KMS-11 (cell line): Measurements from ENCODE around the gene NDUFS3.

Experiments
- H2AFZ ChIP-seq: fragments of 200-600 bp; sonication (generic); 2 replicates; pipeline ENCODE4 v1.6.1; 2016; ENCODE audit warnings: antibody characterized with exemption, mixed run types, low read depth
- H3K27ac ChIP-seq: fragments of 200-600 bp; sonication (generic); 2 replicates; pipeline ENCODE4 v1.6.1; 2016; ENCODE audit warnings: mild to moderate bottlenecking, mixed run types
- H3K27me3 ChIP-seq: fragments of 200-600 bp; sonication (generic); 2 replicates; pipeline ENCODE4 v1.6.1; 2017; ENCODE audit warnings: mild to moderate bottlenecking, low read depth, mixed run types, moderate library complexity; ENCODE audit not compliant: insufficient read depth
- H3K36me3 ChIP-seq: fragments of 200-600 bp; sonication (generic); 2 replicates; pipeline ENCODE4 v1.6.1; 2017; ENCODE audit warnings: mild to moderate bottlenecking, mixed run types; ENCODE audit not compliant: insufficient read depth
- H3K4me1 ChIP-seq: fragments of 200-600 bp; sonication (generic); 2 replicates; pipeline ENCODE4 v1.6.1; 2016; ENCODE audit warnings: mild to moderate bottlenecking, low read depth, mixed run types; ENCODE audit not compliant: poor library complexity, severe bottlenecking
- H3K4me2 ChIP-seq: fragments of 200-600 bp; sonication (generic); 2 replicates; pipeline ENCODE4 v1.7.0; 2016; ENCODE audit warnings: mild to moderate bottlenecking, mixed run types
- H3K4me3 ChIP-seq: fragments of 200-600 bp; sonication (generic); IDR thresholded peaks from 2 replicates; pipeline ENCODE4 v1.6.1; 2017; ENCODE audit warnings: low read depth, low read length, mixed read lengths; ENCODE audit not compliant: insufficient read depth
- H3K79me2 ChIP-seq: fragments of 200-600 bp; sonication (generic); 2 replicates; pipeline ENCODE4 v1.6.1; 2016; ENCODE audit warnings: low read depth, mixed run types; ENCODE audit not compliant: insufficient read depth
- H3K9ac ChIP-seq: fragments of 200-600 bp; sonication (generic); 2 replicates; pipeline ENCODE4 v1.6.1; 2016; ENCODE audit warnings: mild to moderate bottlenecking, mixed run types
- H4K20me1 ChIP-seq: fragments of 200-600 bp; sonication (generic); 2 replicates; pipeline ENCODE4 v1.6.1; 2016; ENCODE audit warnings: mild to moderate bottlenecking, mixed run types; ENCODE audit not compliant: insufficient read depth
- CTCF ChIP-seq: fragments of 200-600 bp; sonication (generic); conservative IDR thresholded peaks from 2 replicates; pipeline ENCODE4 v1.6.1; 2017; ENCODE audit warnings: low read depth, mild to moderate bottlenecking, antibody characterized with exemption, low read length, moderate library complexity, mixed read lengths

NDUFS3 gene

GRCh38 chr11:47589977-47590861 lies 11.3 kb downstream of the NDUFS3 start:
- H3K27ac ChIP-seq: no peak overlapping the region
- H3K4me1 ChIP-seq: no peaks in the 10 kb centered on the region
- no peaks in the 10 kb centered on the region for H3K36me3 ChIP-seq
- H3K4me3 ChIP-seq: no peak overlapping the region
- H3K79me2 ChIP-seq: no peaks in the 10 kb centered on the region
- TF ChIP-seq CTCF: no peak
- H3K27me3 ChIP-seq: no peaks in the 10 kb centered on the region
- no peak overlapping the region for H2AFZ ChIP-seq
- no peak overlapping the region for H3K4me2 ChIP-seq
- no peaks in the 10 kb centered on the region for H4K20me1 ChIP-seq
- no peak overlapping the region for H3K9ac ChIP-seq

GRCh38 chr11:47591764-47592163 lies 12.9 kb downstream of the NDUFS3 start:
- Histone ChIP-seq H3K27me3 (no peaks in the 10 kb centered on the region), H2AFZ (no peak overlapping the region), H4K20me1 (no peaks in the 10 kb centered on the region), H3K4me1 (no peaks in the 10 kb centered on the region), H3K79me2 (no peaks in the 10 kb centered on the region), H3K36me3 (no peaks in the 10 kb centered on the region), H3K4me3 (no peak overlapping the region), H3K27ac (no peak overlapping the region), H3K4me2 (no peak overlapping the region), H3K9ac (no peak overlapping the region)
- TF ChIP-seq CTCF: no peak

GRCh38 chr11:47592251-47592650 lies 13.4 kb downstream of the NDUFS3 start:
- H2AFZ ChIP-seq: no peak overlapping the region
- H3K27ac ChIP-seq: no peak overlapping the region
- H3K9ac ChIP-seq: no peak overlapping the region
- H3K4me2 ChIP-seq: no peak overlapping the region
- H4K20me1 ChIP-seq: no peaks in the 10 kb centered on the region
- H3K4me1 ChIP-seq: no peaks in the 10 kb centered on the region
- no peaks in the 10 kb centered on the region for H3K36me3 ChIP-seq
- H3K79me2 ChIP-seq: no peaks in the 10 kb centered on the region
- TF ChIP-seq CTCF: no peak
- no peaks in the 10 kb centered on the region for H3K27me3 ChIP-seq
- no peak overlapping the region for H3K4me3 ChIP-seq

GRCh38 chr11:47592970-47593369 lies 14.1 kb downstream of the NDUFS3 start:
- Histone ChIP-seq H3K27me3 (no peaks in the 10 kb centered on the region), H3K4me1 (no peaks in the 10 kb centered on the region), H3K79me2 (no peaks in the 10 kb centered on the region), H3K36me3 (no peaks in the 10 kb centered on the region), H3K9ac (no peak overlapping the region), H4K20me1 (no peaks in the 10 kb centered on the region), H3K27ac (no peak overlapping the region), H3K4me2 (no peak overlapping the region), H2AFZ (no peak overlapping the region), H3K4me3 (no peak overlapping the region)
- TF ChIP-seq CTCF: no peak
